HG03565 (cell line): ENCODE results near the gene CHST5.

ENCODE experiments used
- ATAC-seq: cut with Tn5 transposase; IDR thresholded peaks from one replicate; pipeline ENCODE4 v1.9.1; 2021; ENCODE audit warnings: mild to moderate bottlenecking, moderate library complexity; ENCODE audit not compliant: unreplicated experiment

The CHST5 gene

GRCh38 chr16:75535901-75536300 is at the start of gene CHST5:
TSS of gene CHST5 (minus strand) at chr16:75536108. CDS start at chr16:75530384, 5,724 bp downstream.
- no peak for ATAC-seq

DNA sequence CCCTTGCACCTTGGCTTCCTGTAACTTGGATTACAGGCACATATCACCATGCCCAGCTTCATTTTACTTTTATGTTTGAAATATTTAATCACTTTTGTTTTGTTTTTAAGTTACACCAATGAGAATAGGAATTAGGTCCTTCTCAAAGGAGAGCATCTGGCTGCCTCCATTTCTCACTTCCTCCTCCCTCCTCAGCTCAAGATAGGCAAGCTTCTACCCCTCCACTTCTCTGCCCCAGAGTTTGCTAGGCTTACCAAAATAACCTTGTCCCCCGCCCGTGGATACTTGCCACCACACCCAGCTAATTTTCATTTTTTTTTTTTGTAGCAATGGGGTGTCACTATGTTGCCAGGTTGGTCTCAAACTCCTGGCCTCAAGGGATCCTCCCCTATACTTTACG is 48.2 kb upstream of the CHST5 start:
- peak; percentile 35 for ATAC-seq

- ATAC-seq, result no peak
Observed at GRCh38 chr16:75579281-75579834, 43.5 kb upstream of the CHST5 start.

DNA sequence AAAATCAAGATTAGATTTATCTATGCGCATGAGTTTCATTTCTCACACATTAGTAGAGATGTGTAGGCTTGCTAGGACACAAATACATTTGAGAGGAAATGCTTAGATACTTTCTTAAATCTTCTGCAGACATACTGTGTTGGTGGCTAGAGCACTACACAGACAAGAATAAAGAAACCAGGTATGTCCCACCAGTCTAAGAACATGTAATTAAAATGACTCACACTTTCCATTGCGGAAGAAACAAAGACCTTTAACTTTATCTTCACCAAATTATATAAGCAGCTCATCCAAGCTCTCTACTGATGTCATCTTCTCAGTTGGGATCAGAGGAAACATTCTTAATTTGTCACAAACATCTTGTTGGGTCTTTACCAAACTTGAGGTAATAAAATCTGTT is 42.8 kb upstream of the CHST5 start:
- ATAC-seq, result no peak

DNA sequence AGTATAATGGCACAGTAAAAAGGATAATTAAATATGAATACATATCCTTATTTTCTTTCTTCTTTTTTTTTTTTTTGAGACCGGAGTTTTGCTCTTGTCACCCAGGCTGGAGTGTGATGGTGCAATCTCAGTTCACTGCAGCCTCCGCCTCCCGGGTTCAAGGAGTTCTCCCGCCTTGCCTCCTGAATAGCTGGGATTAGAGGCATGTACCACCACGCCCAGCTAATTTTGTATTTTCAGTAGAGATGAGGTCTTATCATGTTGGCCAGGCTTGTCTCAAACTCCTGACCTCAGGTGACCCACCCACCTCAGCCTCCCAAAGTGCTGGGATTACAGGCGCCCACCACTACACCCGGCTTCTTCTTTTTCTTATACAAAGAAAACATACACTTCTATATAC is 42.3 kb upstream of the CHST5 start:
- no peak for ATAC-seq

- ATAC-seq, result peak; percentile 54
Observed at GRCh38 chr16:75576384-75576811, 40.5 kb upstream of the CHST5 start.

DNA sequence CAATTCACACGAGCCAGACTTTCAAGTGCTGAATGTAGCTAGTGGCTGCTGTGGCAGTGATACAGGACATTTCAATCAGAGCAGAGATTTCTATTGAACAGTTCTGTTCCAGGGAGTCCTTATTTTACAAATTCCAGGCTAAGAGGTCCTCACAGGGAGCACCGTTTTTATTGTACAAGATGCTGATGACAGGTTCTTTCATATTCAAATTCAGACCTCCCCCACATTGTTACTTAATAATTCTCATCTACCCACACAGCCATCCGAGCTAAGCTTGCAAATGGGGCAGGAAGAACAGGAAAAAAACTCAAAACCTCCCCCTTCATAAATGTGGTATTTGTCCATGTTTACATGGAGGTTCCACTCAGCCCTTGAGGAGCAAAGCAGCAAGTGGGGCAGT is 40.0 kb upstream of the CHST5 start:
- no peak for ATAC-seq

GRCh38 chr16:75573955-75574354 is 38.0 kb upstream of the CHST5 start:
- ATAC-seq, result no peak

DNA sequence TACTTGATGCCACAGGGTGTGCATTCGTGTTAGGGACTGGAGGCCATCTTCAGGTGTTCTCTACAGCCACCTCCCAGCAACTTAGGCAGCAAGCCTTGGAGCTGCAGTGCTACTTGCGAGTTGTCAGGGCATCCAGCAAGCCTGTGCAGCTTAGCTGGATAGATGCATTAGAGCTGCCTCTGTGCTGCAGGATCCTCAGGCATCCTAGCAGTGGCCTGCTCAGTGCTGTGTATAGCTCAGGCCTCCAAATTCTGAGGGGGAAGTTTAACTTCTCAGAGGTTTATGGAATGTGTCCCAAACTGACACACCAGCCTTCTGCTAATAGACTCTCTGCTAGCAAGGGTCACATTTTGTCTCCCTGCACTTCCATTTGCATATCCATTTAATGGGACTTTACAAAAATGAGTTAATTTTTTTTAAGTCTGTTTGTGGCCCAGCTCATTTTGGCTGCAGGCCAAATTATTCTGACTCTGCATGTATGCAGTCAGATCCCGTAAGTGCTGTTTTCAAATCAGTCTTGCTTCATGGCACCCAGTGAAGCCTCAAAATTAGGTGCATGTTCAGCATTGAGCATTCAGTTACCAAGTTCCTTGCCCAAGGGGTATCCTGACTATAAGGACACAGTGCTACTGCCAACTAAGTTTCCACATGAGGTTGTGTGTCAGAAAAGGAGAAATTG is 37.1 kb upstream of the CHST5 start:
- no peak for ATAC-seq

GRCh38 chr16:75570396-75571065 is 34.6 kb upstream of the CHST5 start:
- ATAC-seq, result no peak

DNA sequence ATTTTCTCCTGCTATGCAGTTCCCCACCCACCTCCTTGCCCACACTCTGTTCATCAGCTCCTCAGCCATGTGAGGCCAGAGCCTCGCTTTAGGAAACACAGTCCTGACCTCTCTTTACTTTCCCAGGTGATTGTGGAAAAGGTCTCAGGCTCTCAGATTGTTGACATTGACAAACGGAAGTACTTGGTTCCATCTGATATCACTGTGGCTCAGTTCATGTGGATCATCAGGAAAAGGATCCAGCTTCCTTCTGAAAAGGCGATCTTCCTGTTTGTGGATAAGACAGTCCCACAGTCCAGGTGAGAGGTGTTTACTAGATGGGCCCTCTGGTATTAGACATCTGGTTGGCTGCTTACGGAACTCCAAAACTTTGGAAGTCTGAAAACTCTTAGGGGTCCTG is 32.0 kb upstream of the CHST5 start:
- ATAC-seq, result no peak

GRCh38 chr16:75566758-75567255 is 30.9 kb upstream of the CHST5 start:
- no peak for ATAC-seq

DNA sequence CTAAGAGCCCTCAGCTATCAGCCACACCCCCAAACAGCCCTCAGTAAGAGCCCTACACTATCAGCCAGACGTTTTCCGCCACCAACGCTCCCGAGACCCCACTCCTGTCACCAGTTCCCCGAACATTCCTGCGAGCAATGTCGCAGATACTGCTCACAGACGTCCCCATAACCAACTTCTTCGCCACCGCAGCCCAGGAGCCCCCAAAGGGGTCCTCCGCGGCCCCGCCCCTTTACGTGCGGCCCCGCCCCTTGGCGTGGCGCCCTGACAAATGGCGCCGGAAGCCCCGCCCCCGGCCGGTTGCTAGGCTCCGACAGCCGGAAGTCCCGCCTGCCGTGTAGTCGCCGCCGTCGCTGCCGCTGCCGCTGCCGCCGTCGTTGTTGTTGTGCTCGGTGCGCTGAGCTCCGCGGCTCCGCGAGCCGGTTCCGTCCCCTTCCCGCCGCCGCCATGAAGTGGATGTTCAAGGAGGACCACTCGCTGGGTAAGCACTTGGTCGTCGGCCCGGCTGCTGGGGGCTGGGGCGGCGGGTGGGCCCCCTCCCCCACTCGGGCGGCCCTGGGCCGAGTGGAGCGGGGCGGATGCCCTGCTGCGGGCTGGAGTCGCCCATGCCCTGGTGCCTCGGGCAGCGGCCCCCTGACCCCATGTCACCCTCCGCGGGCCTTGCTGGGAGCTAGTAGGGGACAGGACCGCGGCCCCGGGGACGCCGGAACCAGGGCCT is 30.3 kb upstream of the CHST5 start, which contains the start of gene GABARAPL2:
Gene GABARAPL2 (plus strand): TSS at position 340 of the 718 bp plus-strand sequence. CDS start 108 bp downstream, at position 448.
- ATAC-seq, result peak; percentile 42

DNA sequence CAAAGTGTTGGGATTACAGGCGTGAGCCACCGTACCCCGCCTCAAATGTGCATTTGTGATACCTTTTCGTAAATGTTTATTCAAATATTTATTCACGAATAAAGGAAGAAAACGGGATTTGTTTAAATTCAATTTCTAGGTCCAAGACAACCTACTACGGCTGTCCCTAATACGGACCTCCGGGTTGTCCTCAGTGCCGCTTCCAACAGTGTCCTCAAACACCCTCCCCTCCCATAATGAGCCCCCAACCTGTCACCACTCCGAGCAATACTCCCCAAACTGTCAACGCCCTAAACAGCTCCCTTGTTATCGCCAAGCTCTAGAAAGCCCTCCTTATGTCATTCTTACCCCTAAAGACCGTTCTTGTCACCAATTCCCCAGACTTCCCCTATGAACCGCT is 29.7 kb upstream of the CHST5 start:
- no peak for ATAC-seq

- no peak for ATAC-seq
Observed at GRCh38 chr16:75559564-75560372, 23.9 kb upstream of the CHST5 start.

- ATAC-seq, result no peak
Observed at GRCh38 chr16:75558846-75559401, 23.0 kb upstream of the CHST5 start.

DNA sequence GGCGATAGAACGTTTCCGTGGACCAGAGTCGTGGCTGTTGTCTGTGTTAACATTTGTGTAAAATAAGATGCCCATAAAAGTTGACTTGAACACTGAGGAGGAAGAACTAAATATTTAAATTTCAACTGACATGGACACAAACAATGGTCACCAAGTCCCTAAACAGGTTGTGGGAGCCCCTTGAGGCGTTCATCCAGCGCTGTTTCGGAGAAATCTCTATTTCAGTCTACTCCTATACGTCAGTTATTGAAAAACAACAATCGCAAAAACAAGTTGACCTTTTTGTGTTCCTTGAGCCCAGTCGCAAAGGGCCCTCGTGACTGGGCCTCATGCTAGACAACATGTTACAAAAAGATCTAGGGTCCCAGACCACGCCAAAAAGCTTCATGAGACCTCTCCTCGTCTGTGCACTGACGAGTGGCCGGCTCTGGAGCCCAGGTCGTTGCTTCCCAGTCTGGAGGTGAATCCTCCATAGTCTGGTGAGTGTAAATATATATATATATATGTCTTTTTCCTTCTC is 20.6 kb upstream of the CHST5 start:
- no peak for ATAC-seq

GRCh38 chr16:75555707-75556430 is 20.0 kb upstream of the CHST5 start, which contains the start of gene TMEM231:
TSS of gene TMEM231 (minus strand) at chr16:75556252. CDS start at chr16:75556209, 43 bp downstream.
- peak; percentile 93 for ATAC-seq

DNA sequence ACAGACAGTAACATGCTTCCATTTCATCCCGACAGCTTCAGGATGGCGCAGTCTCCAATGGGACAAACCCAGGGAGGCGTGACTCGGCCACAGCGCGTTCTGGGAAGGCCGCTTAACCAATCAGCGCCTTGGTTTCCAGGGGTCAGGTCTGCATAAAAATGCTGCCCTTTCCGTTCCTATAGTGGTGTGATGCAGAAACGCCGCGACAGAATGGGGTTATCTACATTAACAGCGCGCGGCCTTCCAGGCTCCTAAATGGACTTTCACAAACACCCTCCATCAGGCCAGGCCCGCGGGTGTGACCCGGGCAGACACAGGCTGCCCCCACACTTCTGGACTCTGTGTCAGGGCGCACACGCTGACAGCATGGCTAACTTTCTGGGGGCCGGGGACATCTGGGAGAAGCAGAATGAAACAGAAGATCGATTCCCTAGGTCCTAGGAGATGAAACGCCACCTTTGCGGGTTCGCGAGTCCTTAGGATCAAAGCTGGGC is 19.4 kb upstream of the CHST5 start:
- peak; percentile 21 for ATAC-seq
